Measurements from ENCODE around the gene IFI30.
A peak's percentile ranks its signal among the peaks of the same experiment; 100 is the strongest.

IFI30 gene

DNA sequence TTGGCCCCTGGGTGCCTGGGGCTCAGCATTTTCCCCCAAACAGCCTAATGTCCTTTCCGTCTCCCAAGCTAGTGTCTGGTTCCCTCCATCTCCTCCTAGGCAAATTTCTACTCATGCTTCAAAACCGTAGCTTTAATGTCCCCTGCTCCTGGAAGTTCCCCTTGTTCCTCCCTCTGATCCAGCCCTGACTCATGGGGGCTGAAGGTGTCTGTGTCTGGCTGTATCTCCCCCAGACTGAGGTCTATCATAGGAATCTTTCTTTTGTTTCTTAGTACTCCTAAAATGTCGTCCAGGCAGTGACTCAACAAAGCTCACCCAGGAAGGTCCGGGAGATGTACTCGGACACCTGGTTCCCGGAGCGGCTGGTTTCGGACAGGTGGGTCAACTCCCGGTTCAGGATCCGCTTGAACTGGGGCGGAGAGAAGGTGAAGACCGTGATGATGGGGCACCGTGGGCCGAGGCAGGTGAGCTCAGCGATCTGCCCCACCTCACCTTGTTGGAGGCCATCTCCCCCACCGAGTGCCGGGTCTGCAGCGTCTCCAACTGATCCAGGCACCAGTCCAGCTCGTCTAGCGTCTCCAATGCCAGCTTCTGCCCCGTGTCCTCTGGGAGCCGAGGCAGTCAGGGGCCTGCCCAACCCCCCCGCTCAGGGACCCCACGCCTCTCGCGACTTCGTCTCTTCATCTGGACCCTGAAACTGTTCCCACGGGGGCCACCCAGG is 46.5 kb downstream of the IFI30 start:
- 74% methylated on average over 27 of the region's 28 CpGs for WGBS (ENCODE audit: insufficient coverage)
- Histone ChIP-seq H3K9me3 (ENCODE audit: control extremely low read depth in 1 of 5, control insufficient read depth in 4 of 5, insufficient read depth in 2 of 5, low read depth in 1 of 5, low read length in 4 of 5) (no peaks in the 10 kb centered on the region), H3K4me3 (ENCODE audit: control insufficient read depth in 1 of 7, extremely low read depth in 1 of 7, insufficient read depth in 4 of 7, low read depth in 2 of 7, low read length in 6 of 7) (no peak overlapping the region), H3K27ac (ENCODE audit: insufficient read depth in 1 of 2, low read depth in 1 of 2, low read length in 2 of 2, poor library complexity in 1 of 2, severe bottlenecking in 2 of 2) (no peak overlapping the region), H3K27me3 (replicated peaks in 2 of 5; ENCODE audit: control insufficient read depth in 4 of 5, insufficient read depth in 5 of 5, low read length in 4 of 5) (peaks cover 0 to 42% (median 20%) of the 10 kb centered on the region in 5 experiments), H3K4me1 (ENCODE audit: control extremely low read depth in 1 of 4, control insufficient read depth in 4 of 4, insufficient read depth in 4 of 4, low read length in 3 of 4) (peaks cover 0 to 12% (median 11%) of the 10 kb centered on the region in 4 experiments), H3K36me3 (ENCODE audit: control insufficient read depth in 4 of 4, insufficient read depth in 4 of 4, low read length in 3 of 4) (no peaks in the 10 kb centered on the region)
- CTCF ChIA-PET: interaction anchor here (0.7 to 1.9 kb wide), 11 partner anchors 10 to 604 kb away, joined by 3 to 7 read pairs (median 4); no protein-coding TSS in a partner anchor
- POLR2A ChIA-PET: interaction anchor here (1.0 kb wide), 1 partner anchor 12 kb away, joined by 4 read pairs; no protein-coding TSS in a partner anchor
- DNase-seq: no peak

DNA sequence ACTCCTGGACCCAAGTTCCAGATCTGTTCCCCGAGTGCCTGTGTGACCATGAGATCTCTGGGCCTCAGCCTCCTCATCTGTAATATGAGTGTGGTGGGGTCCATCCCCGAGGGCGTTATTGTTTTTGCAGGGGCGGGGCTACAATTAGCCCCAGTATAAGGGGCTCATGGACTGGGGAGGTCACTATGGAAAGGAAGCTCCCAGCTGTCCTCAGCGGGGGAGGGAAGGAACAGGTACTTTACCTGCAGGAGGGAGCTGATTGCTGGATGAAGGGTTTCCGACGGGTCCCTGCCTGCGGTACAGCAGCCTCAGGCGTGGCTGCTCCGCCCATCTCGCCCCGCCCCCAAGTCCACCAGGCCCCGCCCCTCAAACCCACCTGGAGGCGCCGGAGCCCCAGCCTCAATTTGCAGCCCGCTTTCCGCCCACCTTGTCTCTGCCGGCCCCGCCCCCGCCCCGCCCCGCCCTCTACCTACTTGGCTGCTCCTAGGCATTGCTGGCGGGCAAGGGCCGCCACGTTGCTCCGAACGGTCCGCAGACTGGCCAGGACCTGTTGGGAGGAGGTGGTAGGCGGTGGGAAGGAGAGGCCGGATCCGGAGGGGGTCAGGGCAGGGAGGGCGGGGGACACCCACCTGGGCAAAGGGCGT is 47.1 kb downstream of the IFI30 start:
- Histone ChIP-seq H3K27ac (ENCODE audit: insufficient read depth in 1 of 2, low read depth in 1 of 2, low read length in 2 of 2, poor library complexity in 1 of 2, severe bottlenecking in 2 of 2) (no peak overlapping the region), H3K36me3 (ENCODE audit: control insufficient read depth in 4 of 4, insufficient read depth in 4 of 4, low read length in 3 of 4) (no peaks in the 10 kb centered on the region), H3K4me1 (ENCODE audit: control extremely low read depth in 1 of 4, control insufficient read depth in 4 of 4, insufficient read depth in 4 of 4, low read length in 3 of 4) (peaks cover 0 to 14% (median 13%) of the 10 kb centered on the region in 4 experiments), H3K9me3 (ENCODE audit: control extremely low read depth in 1 of 5, control insufficient read depth in 4 of 5, insufficient read depth in 2 of 5, low read depth in 1 of 5, low read length in 4 of 5) (no peaks in the 10 kb centered on the region), H3K27me3 (replicated peaks in 2 of 5; ENCODE audit: control insufficient read depth in 4 of 5, insufficient read depth in 5 of 5, low read length in 4 of 5) (peaks cover 0 to 49% (median 25%) of the 10 kb centered on the region in 5 experiments), H3K4me3 (ENCODE audit: control insufficient read depth in 1 of 7, extremely low read depth in 1 of 7, insufficient read depth in 4 of 7, low read depth in 2 of 7, low read length in 6 of 7) (no peak overlapping the region)
- POLR2A ChIA-PET: interaction anchor here (0.5 to 0.6 kb wide), 2 partner anchors 34 to 108 kb away, joined by 3 read pairs; a partner anchor contains a TSS
- WGBS (ENCODE audit: insufficient coverage): 12% methylated on average over 18 of the region's 33 CpGs
- DNase-seq: no peak
- CTCF ChIA-PET: interaction anchor here (1.0 to 1.9 kb wide), 5 partner anchors 10 to 34 kb away, joined by 3 to 7 read pairs (median 4); no protein-coding TSS in a partner anchor

- Histone ChIP-seq H3K27ac (ENCODE audit: insufficient read depth in 1 of 2, low read depth in 1 of 2, low read length in 2 of 2, poor library complexity in 1 of 2, severe bottlenecking in 2 of 2) (no peak overlapping the region), H3K4me1 (ENCODE audit: control extremely low read depth in 1 of 4, control insufficient read depth in 4 of 4, insufficient read depth in 4 of 4, low read length in 3 of 4) (peaks cover 0 to 19% (median 15%) of the 10 kb centered on the region in 4 experiments), H3K27me3 (replicated peaks in 2 of 5; ENCODE audit: control insufficient read depth in 4 of 5, insufficient read depth in 5 of 5, low read length in 4 of 5) (peaks cover 0 to 62% (median 30%) of the 10 kb centered on the region in 5 experiments), H3K4me3 (ENCODE audit: control insufficient read depth in 1 of 7, extremely low read depth in 1 of 7, insufficient read depth in 4 of 7, low read depth in 2 of 7, low read length in 6 of 7) (no peak overlapping the region), H3K9me3 (ENCODE audit: control extremely low read depth in 1 of 5, control insufficient read depth in 4 of 5, insufficient read depth in 2 of 5, low read depth in 1 of 5, low read length in 4 of 5) (no peaks in the 10 kb centered on the region), H3K36me3 (ENCODE audit: control insufficient read depth in 4 of 4, insufficient read depth in 4 of 4, low read length in 3 of 4) (no peaks in the 10 kb centered on the region)
- CTCF ChIA-PET: interaction anchor here (1.2 to 2.7 kb wide), 4 partner anchors 11 to 146 kb away, joined by 3 to 9 read pairs (median 4); no protein-coding TSS in a partner anchor
- POLR2A ChIA-PET: no interaction called here
- WGBS (ENCODE audit: insufficient coverage): 87% methylated on average over 14 of the region's 25 CpGs
- DNase-seq: peak in 1 of 3 donors; percentile 33
Measured at GRCh38 chr19:18221815-18222725, 48.5 kb downstream of the IFI30 start.

GRCh38 chr19:18223860-18224524 is 50.4 kb downstream of the IFI30 start:
- ChIA-PET POLR2A (interaction anchor here (1.2 kb wide), 1 partner anchor 57 kb away, joined by 3 read pairs; the partner anchor contains the start of gene JUND), CTCF (interaction anchor here (0.8 to 2.7 kb wide), 12 partner anchors 9 to 56 kb away, joined by 3 to 9 read pairs (median 4); no protein-coding TSS in a partner anchor)
- peaks cover 0 to 76% (median 33%) of the 10 kb centered on the region in 5 experiments for H3K27me3 ChIP-seq (replicated peaks in 2 of 5; ENCODE audit: control insufficient read depth in 4 of 5, insufficient read depth in 5 of 5, low read length in 4 of 5)
- no peaks in the 10 kb centered on the region for H3K9me3 ChIP-seq (ENCODE audit: control extremely low read depth in 1 of 5, control insufficient read depth in 4 of 5, insufficient read depth in 2 of 5, low read depth in 1 of 5, low read length in 4 of 5)
- peak overlapping the region in 6 of 7 experiments; percentile 33 to 71 (median 57) for H3K4me3 ChIP-seq (ENCODE audit: control insufficient read depth in 1 of 7, extremely low read depth in 1 of 7, insufficient read depth in 4 of 7, low read depth in 2 of 7, low read length in 6 of 7)
- peaks cover 0 to 19% (median 15%) of the 10 kb centered on the region in 4 experiments for H3K4me1 ChIP-seq (ENCODE audit: control extremely low read depth in 1 of 4, control insufficient read depth in 4 of 4, insufficient read depth in 4 of 4, low read length in 3 of 4)
- H3K36me3 ChIP-seq (ENCODE audit: control insufficient read depth in 4 of 4, insufficient read depth in 4 of 4, low read length in 3 of 4): no peaks in the 10 kb centered on the region
- 15% methylated on average over 31 of the region's 39 CpGs for WGBS (ENCODE audit: insufficient coverage)
- peak in 2 of 3 donors; percentile 48 to 58 for DNase-seq
- H3K27ac ChIP-seq (ENCODE audit: insufficient read depth in 1 of 2, low read depth in 1 of 2, low read length in 2 of 2, poor library complexity in 1 of 2, severe bottlenecking in 2 of 2): peak overlapping the region in 1 of 2 experiments; percentile 26

DNA sequence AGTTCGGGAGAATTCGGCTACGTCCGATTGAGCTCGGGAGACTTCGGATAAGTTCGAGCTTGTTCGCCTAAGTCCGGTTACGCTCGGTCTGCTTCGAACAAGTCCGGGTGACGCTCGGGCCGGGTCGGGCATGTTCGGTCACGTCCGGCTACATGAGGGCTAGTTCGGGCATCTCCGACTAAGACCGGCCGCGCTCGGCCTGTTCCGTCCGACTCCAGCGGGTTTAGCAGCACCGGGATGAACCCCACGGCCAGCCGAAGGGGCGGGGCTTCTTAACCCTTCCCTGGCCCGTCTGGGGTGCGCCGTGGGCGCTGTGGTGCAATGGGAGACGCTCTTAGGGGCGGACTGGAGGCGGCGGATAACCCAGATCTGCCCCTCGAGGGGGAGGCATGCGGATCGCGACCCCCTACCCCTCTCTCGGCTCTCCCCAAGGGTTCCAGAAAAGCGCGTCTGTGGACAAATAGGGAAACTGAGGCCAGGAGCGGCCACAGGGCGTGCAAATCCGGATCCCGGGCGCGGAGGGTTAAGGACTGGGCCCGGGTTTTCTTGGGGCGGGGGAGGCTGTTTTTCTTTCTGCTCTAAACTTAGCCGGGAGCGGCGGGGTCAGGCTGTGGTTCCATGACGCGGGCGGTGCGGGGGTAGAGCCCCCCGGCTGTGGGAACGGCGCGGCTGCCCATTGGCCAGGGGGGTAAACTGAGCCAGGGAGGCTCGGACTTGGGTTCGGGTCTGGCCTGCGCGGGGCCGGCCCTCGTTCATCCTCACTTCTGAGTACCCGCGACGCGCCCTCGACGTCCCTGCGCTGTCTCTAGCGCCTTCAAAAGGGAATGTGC is 51.1 kb downstream of the IFI30 start:
- H3K27ac ChIP-seq (ENCODE audit: insufficient read depth in 1 of 2, low read depth in 1 of 2, low read length in 2 of 2, poor library complexity in 1 of 2, severe bottlenecking in 2 of 2): peak overlapping the region in 1 of 2 experiments; percentile 26
- no peaks in the 10 kb centered on the region for H3K36me3 ChIP-seq (ENCODE audit: control insufficient read depth in 4 of 4, insufficient read depth in 4 of 4, low read length in 3 of 4)
- H3K4me3 ChIP-seq (ENCODE audit: control insufficient read depth in 1 of 7, extremely low read depth in 1 of 7, insufficient read depth in 4 of 7, low read depth in 2 of 7, low read length in 6 of 7): peak overlapping the region in 6 of 7 experiments; percentile 33 to 71 (median 59)
- peak; percentile 95 for DNase-seq
- POLR2A ChIA-PET: interaction anchor here (1.2 kb wide), 1 partner anchor 57 kb away, joined by 3 read pairs; the partner anchor contains the start of gene JUND
- peaks cover 0 to 19% (median 15%) of the 10 kb centered on the region in 4 experiments for H3K4me1 ChIP-seq (ENCODE audit: control extremely low read depth in 1 of 4, control insufficient read depth in 4 of 4, insufficient read depth in 4 of 4, low read length in 3 of 4)
- WGBS (ENCODE audit: insufficient coverage): 3% methylated on average over 78 of the region's 81 CpGs
- CTCF ChIA-PET: interaction anchor here (0.8 to 2.7 kb wide), 9 partner anchors 8 to 56 kb away, joined by 3 to 9 read pairs (median 5); no protein-coding TSS in a partner anchor
- H3K9me3 ChIP-seq (ENCODE audit: control extremely low read depth in 1 of 5, control insufficient read depth in 4 of 5, insufficient read depth in 2 of 5, low read depth in 1 of 5, low read length in 4 of 5): no peaks in the 10 kb centered on the region
- peaks cover 0 to 76% (median 34%) of the 10 kb centered on the region in 5 experiments for H3K27me3 ChIP-seq (replicated peaks in 2 of 5; ENCODE audit: control insufficient read depth in 4 of 5, insufficient read depth in 5 of 5, low read length in 4 of 5)

Measured in common myeloid progenitor, CD34-positive (primary cell).